AG10803 (cell line): ENCODE data around the gene IGFBP6.

Experiments used
- DNase-seq: peaks from one replicate; pipeline ENCODE4 v3.0.0; 2010; ENCODE audit warnings: low read depth
- H3K4me3 ChIP-seq: 2 replicates; pipeline ENCODE4 v1.5.1; 2011; ENCODE audit warnings: mild to moderate bottlenecking, low read length, control low read depth
- TF ChIP-seq, protein P1 (sequence below): conservative IDR thresholded peaks from 2 replicates; pipeline ENCODE4 v1.5.1; 2011; ENCODE audit warnings: mild to moderate bottlenecking, low read length, control low read depth, inconsistent platforms

Gene IGFBP6

DNA sequence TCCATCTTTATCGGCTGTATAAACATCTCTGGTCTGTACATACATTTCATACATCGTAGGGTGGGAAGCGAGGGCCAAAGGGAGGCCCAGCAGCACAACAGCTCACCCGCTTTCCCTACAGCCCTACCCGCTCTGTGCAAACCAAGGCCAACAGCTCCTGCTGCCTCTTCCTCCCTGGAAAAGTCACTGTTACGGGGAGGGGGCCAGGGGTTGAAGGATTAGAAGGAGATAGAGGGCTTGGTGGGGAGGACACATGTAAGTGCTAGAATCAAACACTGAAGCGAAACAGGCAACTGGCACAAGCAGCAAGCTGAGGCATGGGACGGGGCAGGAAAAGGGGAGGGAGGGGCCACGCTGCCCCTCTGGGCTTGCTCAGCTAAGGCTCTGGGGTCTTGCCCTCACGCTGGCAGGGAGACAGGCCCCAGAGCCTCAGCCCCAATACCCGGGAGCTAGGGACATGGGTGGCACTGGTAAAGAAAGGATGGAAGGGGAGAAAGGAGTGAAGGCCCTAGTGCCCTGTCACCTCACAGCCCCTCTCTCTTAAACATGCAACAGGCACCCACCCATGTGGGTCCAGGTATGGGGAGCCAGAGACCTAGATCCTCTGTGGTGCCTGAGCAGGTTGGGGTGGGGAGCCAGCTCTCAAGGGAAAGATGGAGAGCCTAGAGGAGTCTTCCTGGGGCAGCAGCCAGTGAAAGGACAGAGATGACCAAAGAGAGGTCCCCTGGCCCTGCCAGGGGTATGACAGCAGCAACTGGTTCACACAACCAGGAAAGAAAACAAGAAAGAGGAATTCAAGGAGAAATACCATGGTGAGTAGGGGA, 32.6 kb upstream of the IGFBP6 start:
- TF ChIP-seq, protein P1, sequence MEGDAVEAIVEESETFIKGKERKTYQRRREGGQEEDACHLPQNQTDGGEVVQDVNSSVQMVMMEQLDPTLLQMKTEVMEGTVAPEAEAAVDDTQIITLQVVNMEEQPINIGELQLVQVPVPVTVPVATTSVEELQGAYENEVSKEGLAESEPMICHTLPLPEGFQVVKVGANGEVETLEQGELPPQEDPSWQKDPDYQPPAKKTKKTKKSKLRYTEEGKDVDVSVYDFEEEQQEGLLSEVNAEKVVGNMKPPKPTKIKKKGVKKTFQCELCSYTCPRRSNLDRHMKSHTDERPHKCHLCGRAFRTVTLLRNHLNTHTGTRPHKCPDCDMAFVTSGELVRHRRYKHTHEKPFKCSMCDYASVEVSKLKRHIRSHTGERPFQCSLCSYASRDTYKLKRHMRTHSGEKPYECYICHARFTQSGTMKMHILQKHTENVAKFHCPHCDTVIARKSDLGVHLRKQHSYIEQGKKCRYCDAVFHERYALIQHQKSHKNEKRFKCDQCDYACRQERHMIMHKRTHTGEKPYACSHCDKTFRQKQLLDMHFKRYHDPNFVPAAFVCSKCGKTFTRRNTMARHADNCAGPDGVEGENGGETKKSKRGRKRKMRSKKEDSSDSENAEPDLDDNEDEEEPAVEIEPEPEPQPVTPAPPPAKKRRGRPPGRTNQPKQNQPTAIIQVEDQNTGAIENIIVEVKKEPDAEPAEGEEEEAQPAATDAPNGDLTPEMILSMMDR: no peak
- H3K4me3 ChIP-seq: no peak overlapping the region
- no peak for DNase-seq

DNA sequence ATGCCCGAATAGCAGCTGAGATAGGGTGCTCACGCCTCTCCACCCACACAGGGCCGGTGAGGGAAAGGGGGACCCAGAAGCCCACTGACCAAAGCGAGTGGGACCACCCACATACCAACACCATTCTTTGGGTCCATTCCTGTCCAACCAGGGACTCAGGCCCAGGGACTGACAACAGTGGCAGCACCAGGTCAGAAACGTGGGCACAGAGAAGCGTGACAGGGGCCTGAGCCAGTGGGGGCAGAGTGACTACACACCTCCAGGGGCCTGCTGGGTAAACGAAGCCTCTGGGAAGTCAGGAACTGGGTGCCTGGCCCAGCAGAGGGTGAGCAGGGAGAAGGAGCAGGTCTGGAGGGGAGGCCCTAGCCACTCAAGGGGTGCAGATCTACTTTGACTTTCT, 32.0 kb upstream of the IGFBP6 start:
- no peak for DNase-seq
- no peak overlapping the region for H3K4me3 ChIP-seq
- TF ChIP-seq, protein P1: no peak

DNA sequence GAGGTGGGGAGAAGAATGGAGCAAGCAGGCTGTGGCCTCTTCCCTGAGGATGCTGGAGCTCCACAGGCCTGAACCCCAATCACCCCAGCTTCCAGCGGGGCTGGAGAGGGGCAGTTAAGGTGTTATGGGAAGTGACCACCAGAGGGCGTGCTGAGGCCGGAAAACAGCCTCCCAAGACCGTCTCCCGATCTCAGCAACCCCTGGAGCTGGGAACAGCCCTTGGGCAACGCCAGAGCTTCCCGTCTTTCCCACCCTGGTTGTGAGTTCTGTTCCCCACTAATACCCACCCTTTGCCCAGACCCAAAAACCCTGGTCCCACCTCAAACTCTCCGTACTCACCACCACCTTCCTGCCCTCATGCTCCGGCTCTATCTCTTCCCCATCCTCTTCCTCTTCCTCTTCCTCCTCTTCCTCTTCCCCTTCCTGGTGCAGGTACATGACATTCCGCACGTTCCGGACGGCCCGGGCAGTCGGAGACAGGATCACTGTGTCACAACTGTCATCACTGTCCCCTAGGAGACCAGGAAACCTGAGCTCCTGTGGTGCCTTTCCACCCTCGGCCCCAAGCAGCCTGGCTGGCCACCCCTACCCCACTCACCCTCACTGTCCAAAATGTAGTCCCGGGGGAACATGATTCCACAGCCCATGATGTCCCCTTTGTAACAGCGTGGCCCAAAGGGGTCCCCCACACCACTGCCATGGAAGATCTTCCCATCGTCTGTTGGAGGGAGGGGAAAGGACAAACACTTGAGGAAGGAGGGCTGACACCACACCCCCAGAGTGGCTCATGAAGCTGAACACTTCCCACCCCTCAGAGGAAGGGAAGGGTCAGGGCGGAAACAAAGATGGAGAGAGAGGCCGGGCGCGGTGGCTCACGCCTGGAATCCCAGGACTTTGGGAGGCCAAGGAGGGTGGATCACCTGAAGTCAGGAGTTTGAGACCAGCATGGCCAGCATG, 31.2 kb upstream of the IGFBP6 start:
- peak; percentile 82 for DNase-seq
- TF ChIP-seq, protein P1: peak; percentile 81
- no peak overlapping the region for H3K4me3 ChIP-seq

DNA sequence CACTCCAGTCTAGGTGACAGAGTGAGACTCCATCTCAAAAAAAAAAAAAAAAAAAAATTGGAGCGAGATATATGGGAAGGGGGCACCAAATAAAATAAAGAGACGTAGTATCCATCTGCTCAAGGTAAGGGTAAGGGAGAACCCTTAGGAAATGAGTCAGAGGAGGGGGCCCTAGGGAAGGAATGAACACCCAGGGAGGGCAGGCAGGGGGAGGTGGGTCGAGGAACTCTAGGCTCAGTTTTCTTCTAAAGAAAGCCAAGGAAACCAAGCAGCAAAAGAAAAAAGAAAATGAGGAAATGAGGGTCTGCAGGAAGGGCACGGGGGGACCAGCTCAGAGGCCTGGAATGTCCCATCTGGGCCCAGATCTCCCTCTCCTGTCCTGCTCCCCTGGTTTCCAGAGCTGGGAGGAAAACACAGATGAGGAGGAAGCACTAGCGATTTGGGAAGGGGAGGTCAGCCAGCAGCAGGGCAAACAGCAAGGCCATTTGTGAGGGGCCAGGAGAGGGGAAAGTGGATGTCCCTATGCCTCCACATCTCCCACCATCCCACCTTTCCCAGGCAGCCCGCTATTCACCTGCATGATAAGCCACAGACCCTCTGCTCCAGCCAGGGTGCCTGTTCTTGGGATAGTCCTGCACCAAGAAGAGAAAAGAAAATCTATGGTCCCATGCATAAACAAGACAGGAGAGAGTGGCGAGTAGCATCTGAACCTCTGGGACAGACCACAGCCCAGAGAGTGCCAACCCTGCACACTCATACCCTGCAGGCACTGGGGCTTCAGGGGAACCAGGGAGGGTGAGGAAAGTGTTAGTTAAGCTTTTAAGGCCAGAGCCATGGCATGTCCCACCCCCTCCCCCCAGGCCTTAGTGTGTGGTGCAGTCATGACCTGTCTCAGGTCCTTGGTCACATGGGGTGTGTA, 30.1 kb upstream of the IGFBP6 start:
- no peak for DNase-seq
- TF ChIP-seq, protein P1: no peak
- H3K4me3 ChIP-seq: no peak overlapping the region

DNA sequence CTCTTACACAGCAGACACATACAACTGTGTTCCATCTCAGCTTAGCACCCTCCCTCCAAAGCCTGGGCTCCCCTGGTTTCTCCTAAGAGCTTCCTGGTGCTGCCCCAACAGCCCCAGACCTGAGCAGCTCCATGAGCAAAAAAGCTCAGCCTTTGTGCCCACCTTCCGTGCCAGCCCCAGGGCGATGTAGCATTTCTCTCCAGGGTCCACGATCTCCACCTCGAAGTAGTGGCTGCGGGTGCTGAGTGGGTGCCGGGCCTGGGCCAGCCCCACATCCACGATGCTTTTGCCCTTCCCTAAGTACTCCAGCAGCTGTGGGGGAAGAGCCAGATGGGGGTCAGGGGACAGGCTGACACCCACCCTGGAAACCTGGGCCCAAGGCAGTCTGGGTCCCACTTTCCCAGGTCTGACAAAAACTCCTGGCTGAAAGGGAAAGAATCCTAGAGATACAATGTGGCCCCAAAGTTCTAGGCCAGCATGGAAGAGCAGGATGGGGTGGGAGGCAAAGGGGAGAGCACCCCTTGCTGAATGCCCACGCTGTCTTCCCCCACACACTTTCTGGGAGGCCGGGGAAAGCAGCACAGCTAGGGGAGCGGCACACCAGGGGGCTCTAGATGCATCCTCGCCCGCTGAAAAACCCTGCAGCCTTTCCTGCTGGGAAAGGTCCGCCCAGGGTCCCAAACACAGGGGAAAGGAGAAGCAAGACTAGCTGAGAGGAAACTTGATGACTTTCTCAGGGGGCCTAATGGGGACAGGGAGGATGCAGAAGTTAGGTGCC, 29.3 kb upstream of the IGFBP6 start:
- no peak overlapping the region for H3K4me3 ChIP-seq
- TF ChIP-seq, protein P1: no peak
- no peak for DNase-seq
